ENCODE results near the gene ANAPC5.
A peak's percentile ranks its signal among the peaks of the same experiment; 100 is the strongest.
"Not testable (repeated sequence)": the region's sequence is repeated elsewhere in the genome, so short reads cannot be mapped to it uniquely, and the experiment has no call there.

The ANAPC5 gene

GRCh38 chr12:121351820-121352681 is at the start of gene ANAPC5:
ANAPC5 (minus strand) TSS chr12:121352411; CDS start chr12:121352340, 71 bp downstream.
- DNase-seq (ENCODE audit: low read depth in 2 of 2) = peak; percentile 82 to 85

DNA sequence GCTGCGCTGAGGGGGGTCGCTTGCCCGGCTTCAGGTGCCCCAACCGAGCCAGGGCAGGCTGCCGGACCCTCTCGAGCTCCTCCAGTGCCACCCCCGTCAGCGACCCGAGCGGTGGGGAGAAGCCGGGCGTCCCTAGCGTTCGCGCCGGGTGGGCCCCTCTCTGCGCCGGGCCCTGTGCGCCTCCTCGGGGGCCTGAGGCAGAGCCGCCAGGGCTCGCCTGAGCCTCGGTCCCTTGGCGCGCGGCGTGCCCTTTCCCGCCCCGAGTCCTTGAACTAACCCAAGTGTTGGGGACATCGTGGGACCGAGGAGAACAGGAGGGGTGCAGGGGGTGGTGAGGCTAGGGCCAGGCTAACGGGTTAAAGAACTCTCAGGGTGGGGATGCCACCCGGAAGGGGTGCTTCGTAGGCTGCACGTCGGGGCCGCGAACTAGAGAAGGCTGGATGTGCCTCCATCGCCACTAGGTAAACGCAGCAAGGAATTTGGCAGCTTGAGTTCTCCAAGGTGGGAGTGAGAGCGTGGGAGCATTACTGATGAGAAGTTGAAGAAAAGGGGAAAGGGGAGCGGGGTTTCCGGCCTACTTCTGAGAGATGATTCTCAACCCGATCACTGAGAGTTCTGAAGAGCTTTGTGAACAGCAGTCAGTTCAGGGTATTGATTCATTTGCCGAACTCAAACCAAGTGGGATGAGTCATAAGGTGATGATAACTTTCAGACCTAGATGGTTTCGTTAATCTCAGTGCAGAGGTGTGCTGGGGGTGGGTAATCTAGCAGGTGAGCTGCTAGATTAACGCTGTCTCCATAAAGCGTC is 48.3 kb upstream of the ANAPC5 start:
- DNase-seq (ENCODE audit: low read depth in 2 of 2) = peak; percentile 41 to 55

- peak; percentile 95 to 98 for DNase-seq (ENCODE audit: low read depth in 2 of 2)
Observed at GRCh38 chr12:121399391-121400331, 47.5 kb upstream of the ANAPC5 start, which contains the start of gene RNF34. RNF34 (plus strand) TSS chr12:121400118; CDS start chr12:121400213, 95 bp downstream.

DNA sequence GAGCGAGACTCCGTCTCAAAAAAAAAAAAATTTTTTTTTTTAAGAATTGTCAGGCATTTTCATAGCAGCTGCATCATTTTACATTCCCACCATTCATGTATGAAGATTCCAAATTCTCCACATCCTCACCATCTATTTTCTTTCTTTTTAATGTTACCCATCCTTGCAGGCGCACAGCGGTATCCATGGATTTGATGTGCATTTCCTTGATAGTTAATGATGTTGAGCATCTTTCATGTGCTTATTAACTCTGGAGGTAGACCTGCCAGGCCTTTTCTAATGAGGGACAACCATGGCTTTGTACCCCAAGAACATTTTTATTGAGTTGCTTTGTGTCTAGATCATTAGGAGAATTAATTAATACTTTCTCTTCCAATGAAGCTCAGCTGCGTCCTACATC is 46.1 kb upstream of the ANAPC5 start:
- DNase-seq (ENCODE audit: low read depth in 2 of 2) = no peak

DNA sequence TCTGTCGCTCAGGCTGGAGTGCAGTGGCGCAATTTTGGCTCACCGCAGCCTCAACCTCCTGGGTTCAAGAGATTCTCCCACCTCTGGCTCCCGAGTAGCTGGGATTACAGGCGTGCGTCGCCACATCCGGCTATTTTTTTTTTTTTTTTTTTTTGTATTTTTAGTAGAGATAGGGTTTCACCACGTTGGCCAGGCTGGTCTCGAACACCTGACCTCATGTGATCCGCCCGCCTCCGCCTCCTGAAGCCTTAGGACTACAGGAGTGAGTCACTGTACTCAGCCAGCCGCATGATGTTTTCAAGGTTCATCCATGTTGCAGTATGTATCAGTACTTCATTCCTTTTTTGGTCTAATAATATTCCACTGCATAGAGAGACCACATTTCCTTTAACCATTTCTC is 45.3 kb upstream of the ANAPC5 start:
- no peak for DNase-seq (ENCODE audit: low read depth in 2 of 2)

DNA sequence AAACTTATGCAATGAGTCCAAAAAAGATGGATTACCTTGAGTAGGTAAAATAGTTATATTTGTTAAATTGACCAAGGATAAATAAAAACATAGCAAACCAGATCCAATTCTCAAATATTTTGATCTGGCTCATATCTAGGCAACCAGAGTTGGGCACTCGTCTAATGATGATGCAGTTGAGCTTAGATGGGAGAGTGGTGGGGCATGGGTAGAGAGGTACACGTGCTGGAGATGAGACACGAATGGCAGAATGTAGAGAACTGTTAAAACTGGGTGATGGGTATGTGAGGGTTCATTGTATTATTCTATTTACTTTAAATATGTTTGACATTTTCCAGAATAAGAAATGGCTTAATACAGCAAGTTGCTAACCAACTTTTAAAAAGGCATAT is 40.1 kb upstream of the ANAPC5 start:
- no peak for DNase-seq (ENCODE audit: low read depth in 2 of 2)

- DNase-seq (ENCODE audit: low read depth in 2 of 2) = peak in 1 of 2 experiments; percentile 11
Observed at GRCh38 chr12:121391619-121392324, 39.6 kb upstream of the ANAPC5 start.

GRCh38 chr12:121390856-121391255 is 38.6 kb upstream of the ANAPC5 start:
- no peak for DNase-seq (ENCODE audit: low read depth in 2 of 2)

DNA sequence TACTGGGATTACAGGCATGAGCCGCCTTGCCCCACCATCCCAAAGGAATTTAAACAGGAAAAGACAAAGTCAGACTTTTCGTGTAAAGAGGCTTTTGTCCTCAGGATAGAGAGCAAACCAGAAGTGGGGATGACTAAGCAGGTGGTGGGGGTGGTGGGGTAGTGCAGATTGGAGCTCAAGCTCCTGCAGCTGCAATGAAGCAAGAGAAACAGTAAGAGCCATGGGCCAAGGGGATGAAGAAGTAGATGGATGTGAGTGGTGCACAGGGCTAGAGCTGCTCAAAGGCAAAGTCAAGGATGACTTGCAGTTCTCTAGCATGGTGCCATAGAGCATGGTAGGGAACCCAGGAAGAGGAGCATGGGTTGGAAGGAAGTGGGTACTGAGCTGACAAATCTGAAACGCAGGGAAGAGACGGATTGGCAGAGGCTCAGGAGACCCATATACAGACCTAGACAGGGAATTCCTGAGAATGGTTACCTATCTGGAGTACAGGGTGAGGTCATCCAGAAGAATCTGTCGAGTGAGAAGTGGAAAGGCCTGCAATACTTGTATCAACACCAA is 36.3 kb upstream of the ANAPC5 start:
- DNase-seq (ENCODE audit: low read depth in 2 of 2) = no peak

DNA sequence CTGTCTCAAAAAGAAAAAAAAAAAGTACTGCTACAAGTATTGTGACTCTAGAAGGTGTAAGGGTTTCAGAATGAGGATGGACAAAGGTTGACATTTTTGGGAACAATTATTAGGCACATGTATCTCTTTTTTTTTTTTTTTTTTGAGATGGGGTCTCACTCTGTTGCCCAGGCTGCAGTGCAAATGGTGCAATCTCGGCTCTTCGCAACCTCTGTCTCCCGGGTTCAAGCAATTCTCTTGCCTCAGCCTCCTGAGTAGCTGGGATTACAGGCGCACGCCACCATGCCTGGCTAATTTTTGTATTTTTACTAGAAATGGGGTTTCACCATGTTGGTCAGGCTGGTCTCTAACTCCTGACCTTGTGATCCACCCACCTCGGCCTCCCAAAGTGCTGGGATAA is 32.7 kb upstream of the ANAPC5 start:
- DNase-seq (ENCODE audit: low read depth in 2 of 2) = not testable (repeated sequence)

- no peak for DNase-seq (ENCODE audit: low read depth in 2 of 2)
Observed at GRCh38 chr12:121383601-121384021, 31.4 kb upstream of the ANAPC5 start.

DNA sequence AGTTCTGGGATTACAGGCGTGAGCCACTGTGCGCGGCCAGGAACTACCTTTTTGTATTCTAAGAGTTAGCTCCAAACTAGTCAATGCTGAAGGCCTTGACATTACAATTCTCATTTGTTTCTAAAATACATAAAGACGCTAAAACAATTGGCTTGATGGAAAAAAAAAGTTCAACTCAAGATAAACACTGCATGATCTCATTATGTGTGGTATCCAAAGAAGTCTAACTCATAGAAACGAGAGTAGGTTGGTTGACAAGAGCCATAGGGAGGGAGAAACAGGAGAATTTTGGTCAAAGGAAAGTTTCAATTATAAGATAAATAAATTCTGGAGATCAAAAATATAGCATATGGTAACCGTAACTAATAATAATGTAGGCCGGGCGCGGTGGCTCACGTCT is 27.7 kb upstream of the ANAPC5 start:
- DNase-seq (ENCODE audit: low read depth in 2 of 2) = no peak

- DNase-seq (ENCODE audit: low read depth in 2 of 2) = no peak
Observed at GRCh38 chr12:121378736-121379135, 26.5 kb upstream of the ANAPC5 start.

DNA sequence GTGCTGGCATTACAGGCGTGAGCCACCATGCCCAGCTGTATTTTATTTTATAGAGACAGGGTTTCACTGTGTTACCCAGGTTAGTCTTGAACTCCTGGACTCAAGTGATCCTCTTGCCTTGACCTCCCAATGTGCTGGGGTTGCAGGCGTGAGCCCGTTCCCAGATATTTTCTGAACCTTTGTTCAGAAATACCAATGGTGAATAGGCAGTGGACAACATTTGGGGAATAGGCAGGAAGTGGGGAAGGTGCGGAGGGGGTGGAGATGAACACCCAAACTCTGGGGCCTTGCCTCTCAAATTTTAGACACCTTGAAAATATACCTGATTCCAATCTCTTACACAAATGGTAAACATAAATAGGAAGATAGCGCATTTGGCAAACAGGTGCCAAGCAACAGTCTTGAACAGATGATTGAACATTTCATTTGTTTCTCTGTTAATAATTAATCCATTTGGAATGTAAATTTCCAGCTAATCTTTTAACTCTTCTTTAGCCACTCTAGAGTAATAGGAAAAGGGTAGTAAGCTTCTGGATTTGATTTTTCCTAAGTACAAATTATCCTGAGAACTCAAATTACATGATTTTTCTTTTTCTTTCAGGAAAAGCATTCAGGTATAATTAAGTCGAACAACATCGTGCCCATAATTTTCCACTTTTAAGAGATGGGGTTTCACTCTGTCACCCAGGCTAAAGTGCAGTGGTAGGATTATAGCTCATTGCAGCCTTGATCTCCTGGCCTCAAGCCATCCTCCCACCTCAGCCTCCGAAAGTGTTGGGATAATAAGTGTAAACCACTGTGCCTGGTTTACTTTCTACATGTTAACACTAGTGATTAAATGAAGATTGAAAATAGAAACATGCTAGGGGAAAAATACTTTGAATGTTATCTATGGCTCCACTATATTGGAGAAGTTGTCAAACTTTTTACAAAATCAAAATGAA is 24.8 kb upstream of the ANAPC5 start:
- DNase-seq (ENCODE audit: low read depth in 2 of 2) = no peak

- not testable (repeated sequence) for DNase-seq (ENCODE audit: low read depth in 2 of 2)
Observed at GRCh38 chr12:121374945-121375584, 22.9 kb upstream of the ANAPC5 start.

DNA sequence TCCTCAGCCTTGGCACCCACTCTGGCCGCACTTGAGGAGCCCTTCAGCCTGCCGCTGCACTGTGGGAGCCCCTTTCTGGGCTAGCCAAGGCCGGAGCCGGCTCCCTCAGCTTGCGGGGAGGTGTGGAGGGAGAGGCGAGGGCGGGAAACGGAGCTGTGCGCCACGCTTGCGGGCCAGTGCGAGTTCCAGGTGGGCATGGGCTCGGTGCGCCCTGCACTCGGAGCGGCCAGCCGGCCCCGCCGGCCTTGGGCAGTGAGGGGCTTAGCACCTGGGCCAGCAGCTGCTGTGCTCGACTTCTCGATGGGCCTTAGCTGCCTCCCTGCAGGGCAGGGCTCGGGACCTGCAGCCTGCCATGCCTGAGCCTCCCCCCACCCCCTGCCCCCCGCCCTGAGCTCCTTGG is 22.1 kb upstream of the ANAPC5 start:
- DNase-seq (ENCODE audit: low read depth in 2 of 2) = not testable (repeated sequence)

- DNase-seq (ENCODE audit: low read depth in 2 of 2) = no peak
Observed at GRCh38 chr12:121373755-121374154, 21.5 kb upstream of the ANAPC5 start.

DNA sequence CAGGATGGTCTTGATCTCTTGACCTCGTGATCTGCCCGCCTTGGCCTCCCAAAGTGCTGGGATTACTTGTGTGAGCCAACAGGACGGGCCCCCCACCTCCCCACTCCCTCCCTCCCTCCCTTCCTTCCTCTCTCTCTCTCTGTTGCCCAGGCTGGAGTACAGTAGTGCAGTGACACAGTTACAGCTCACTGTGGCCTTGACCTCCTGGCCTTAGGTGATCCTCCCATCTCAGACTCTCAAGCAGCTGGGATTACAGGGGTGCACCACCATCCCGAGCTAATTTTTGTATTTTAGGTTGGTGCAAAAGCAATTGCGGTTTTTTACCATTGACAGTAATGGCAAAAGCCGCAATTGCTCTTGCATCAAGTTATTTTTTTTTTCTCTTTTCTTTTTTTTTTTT is 19.2 kb upstream of the ANAPC5 start:
- DNase-seq (ENCODE audit: low read depth in 2 of 2) = no peak

DNA sequence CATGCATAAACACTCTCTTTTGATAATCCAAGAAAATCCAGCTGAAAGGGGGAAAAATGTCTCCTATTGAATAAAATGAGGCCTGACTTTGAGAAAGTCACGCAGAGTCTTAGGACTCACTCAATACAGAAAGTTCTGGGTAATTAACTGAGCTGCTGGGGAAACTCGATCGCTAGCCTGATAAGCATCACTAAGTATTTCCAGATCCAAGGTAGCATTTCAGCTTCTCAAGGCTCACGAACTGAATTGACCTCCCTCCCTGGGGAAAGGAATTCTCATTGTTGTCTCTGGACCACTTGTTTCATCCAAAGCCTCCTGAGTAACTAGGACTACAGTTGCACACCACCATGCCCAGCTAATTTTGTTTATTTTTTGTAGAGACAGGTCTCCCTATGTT is 13.8 kb upstream of the ANAPC5 start:
- DNase-seq (ENCODE audit: low read depth in 2 of 2) = no peak

All from stimulated activated CD4-positive, alpha-beta T cell treated with anti-CD3 and anti-CD28 coated beads, Interleukin-12 subunit alpha, Interleukin-12 subunit beta, amount 100 ng/mL, for 24 hours (primary cell).